ENCODE measurements around the gene VASH2. TPM values are rescaled to one million over a fixed set of nuclear protein-coding genes. Genes with fewer than 3 reads are reported as not detected.

The VASH2 gene
- total and polyA plus RNA-seq, 2 of the 4 experiments (the other 2 are of a cell fraction): 0.90 to 1.2 TPM

DNA sequence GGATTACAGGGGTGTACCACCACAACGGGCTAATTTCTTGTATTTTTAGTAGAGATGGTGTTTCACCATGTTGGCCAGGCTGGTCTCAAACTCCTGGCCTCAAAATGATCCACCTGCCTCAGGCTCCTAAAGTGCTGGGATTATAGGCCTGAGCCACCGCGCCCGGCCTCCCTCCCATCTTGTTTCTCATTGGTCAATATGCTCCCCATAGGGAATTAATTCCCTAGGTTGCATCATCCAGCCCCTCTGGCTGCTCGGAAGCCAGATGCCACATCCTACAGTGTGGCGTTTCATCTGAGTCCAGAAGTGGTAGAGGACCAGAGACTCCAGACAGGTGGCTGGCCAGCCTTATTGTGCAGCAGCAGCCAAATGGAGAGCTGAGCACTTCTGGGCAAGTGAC lies 11.5 kb upstream of the VASH2 start:
- dilution Hi-C loops (cut with HindIII; ENCODE audit: low sequenced_read_pairs, unreplicated experiment): no loop called here

More for the DNA sequence above, 11.5 kb upstream of the VASH2 start:
- Histone ChIP-seq H2AK5ac (ENCODE audit: low read depth, low read length) (no peak overlapping the region), H2BK120ac (ENCODE audit: low read depth, low read length) (no peak overlapping the region), H3K9me3 (ENCODE audit: control insufficient read depth, insufficient read depth, low read length) (peaks cover 9% of the 10 kb centered on the region), H4K20me1 (ENCODE audit: insufficient read depth, low read length) (no peaks in the 10 kb centered on the region), H3K79me1 (ENCODE audit: low read depth in 1 of 2, low read length in 2 of 2) (no peaks in the 10 kb centered on the region), H3K4ac (ENCODE audit: low read depth, low read length) (no peak overlapping the region), H3K4me2 (ENCODE audit: low read depth, low read length) (no peak overlapping the region), H3K36me3 (ENCODE audit: control insufficient read depth, insufficient read depth, low read length) (no peaks in the 10 kb centered on the region), H4K5ac (ENCODE audit: low read depth, low read length) (no peak overlapping the region), H2BK20ac (ENCODE audit: low read depth, low read length) (no peak overlapping the region), H2AK9ac (replicated peaks; ENCODE audit: low read depth, low read length, poor library complexity) (no peak overlapping the region), H2BK15ac (ENCODE audit: low read depth, low read length) (no peak overlapping the region), H3K9me1 (ENCODE audit: insufficient read depth, low read length) (no peaks in the 10 kb centered on the region), H3K4me1 (ENCODE audit: control insufficient read depth, insufficient read depth, low read length) (no peaks in the 10 kb centered on the region), H3K56ac (ENCODE audit: extremely low read depth, insufficient read depth, low read length) (no peak overlapping the region), H2AFZ (replicated peaks; ENCODE audit: low read length, poor library complexity) (no peak overlapping the region), H4K8ac (ENCODE audit: low read depth in 2 of 2, low read length in 2 of 2) (no peak overlapping the region), H3K23ac (ENCODE audit: low read depth, low read length) (no peak overlapping the region), H4K91ac (ENCODE audit: insufficient read depth, low read depth, low read length) (no peak overlapping the region), H3K4me3 (ENCODE audit: insufficient read depth, low read depth, low read length) (no peak overlapping the region), H3K27ac (ENCODE audit: insufficient read depth, low read length) (no peak overlapping the region), H3K27me3 (ENCODE audit: control insufficient read depth, insufficient read depth, low read length) (peaks cover 11% of the 10 kb centered on the region), H3K14ac (replicated peaks; ENCODE audit: low read depth, low read length) (no peak overlapping the region), H3K9ac (ENCODE audit: low read depth, low read length) (no peak overlapping the region), H3K18ac (ENCODE audit: low read depth, low read length) (no peak overlapping the region), H2BK5ac (ENCODE audit: low read depth, low read length, poor library complexity, severe bottlenecking) (no peak overlapping the region)
- CTCF ChIA-PET: no interaction called here
- in situ Hi-C loops (cut with MboI; ENCODE audit: low sequenced_read_pairs) (no loop called here), intact Hi-C loops (cut with micrococcal nuclease) (no loop called here)
- TF ChIP-seq, protein P1, sequence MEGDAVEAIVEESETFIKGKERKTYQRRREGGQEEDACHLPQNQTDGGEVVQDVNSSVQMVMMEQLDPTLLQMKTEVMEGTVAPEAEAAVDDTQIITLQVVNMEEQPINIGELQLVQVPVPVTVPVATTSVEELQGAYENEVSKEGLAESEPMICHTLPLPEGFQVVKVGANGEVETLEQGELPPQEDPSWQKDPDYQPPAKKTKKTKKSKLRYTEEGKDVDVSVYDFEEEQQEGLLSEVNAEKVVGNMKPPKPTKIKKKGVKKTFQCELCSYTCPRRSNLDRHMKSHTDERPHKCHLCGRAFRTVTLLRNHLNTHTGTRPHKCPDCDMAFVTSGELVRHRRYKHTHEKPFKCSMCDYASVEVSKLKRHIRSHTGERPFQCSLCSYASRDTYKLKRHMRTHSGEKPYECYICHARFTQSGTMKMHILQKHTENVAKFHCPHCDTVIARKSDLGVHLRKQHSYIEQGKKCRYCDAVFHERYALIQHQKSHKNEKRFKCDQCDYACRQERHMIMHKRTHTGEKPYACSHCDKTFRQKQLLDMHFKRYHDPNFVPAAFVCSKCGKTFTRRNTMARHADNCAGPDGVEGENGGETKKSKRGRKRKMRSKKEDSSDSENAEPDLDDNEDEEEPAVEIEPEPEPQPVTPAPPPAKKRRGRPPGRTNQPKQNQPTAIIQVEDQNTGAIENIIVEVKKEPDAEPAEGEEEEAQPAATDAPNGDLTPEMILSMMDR (conservative IDR thresholded peaks at IDR 0.05; ENCODE audit: low read depth, low read length): no peak
- no peak for TF ChIP-seq POLR2A (IDR thresholded peaks at IDR 0.05; ENCODE audit: low read depth, low read length)
- no peak for TF ChIP-seq BHLHE40 (IDR thresholded peaks at IDR 0.05; ENCODE audit: low read depth, low read length)
- TF ChIP-seq CEBPB (IDR thresholded peaks at IDR 0.05; ENCODE audit: low read depth, low read length): no peak
- TF ChIP-seq MAZ (IDR thresholded peaks at IDR 0.05; ENCODE audit: borderline replicate concordance, low read depth, low read length): no peak
- TF ChIP-seq CHD1 (IDR thresholded peaks at IDR 0.05; ENCODE audit: low read depth, low read length): no peak
- TF ChIP-seq MXI1 (IDR thresholded peaks at IDR 0.05; ENCODE audit: borderline replicate concordance, low read depth, low read length): no peak
- no peak for TF ChIP-seq FOS (IDR thresholded peaks at IDR 0.05; ENCODE audit: low read depth, low read length)
- TF ChIP-seq MAFK (IDR thresholded peaks at IDR 0.05; ENCODE audit: low read depth, low read length): no peak
- TF ChIP-seq, protein P2, sequence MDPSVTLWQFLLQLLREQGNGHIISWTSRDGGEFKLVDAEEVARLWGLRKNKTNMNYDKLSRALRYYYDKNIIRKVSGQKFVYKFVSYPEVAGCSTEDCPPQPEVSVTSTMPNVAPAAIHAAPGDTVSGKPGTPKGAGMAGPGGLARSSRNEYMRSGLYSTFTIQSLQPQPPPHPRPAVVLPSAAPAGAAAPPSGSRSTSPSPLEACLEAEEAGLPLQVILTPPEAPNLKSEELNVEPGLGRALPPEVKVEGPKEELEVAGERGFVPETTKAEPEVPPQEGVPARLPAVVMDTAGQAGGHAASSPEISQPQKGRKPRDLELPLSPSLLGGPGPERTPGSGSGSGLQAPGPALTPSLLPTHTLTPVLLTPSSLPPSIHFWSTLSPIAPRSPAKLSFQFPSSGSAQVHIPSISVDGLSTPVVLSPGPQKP (IDR thresholded peaks at IDR 0.05; ENCODE audit: borderline replicate concordance, low read depth, low read length): no peak
- TF ChIP-seq SMC3 (IDR thresholded peaks at IDR 0.05; ENCODE audit: low read depth, low read length): no peak
- TF ChIP-seq RFX5 (IDR thresholded peaks at IDR 0.05; ENCODE audit: low read depth, low read length): no peak
- TF ChIP-seq, protein P3, sequence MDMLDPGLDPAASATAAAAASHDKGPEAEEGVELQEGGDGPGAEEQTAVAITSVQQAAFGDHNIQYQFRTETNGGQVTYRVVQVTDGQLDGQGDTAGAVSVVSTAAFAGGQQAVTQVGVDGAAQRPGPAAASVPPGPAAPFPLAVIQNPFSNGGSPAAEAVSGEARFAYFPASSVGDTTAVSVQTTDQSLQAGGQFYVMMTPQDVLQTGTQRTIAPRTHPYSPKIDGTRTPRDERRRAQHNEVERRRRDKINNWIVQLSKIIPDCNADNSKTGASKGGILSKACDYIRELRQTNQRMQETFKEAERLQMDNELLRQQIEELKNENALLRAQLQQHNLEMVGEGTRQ (IDR thresholded peaks at IDR 0.05; ENCODE audit: low read depth, low read length): no peak
- TF ChIP-seq RAD21 (IDR thresholded peaks at IDR 0.05; ENCODE audit: low read length): no peak
- TF ChIP-seq RCOR1 (IDR thresholded peaks at IDR 0.05; ENCODE audit: insufficient replicate concordance, low read length): no peak
- TF ChIP-seq NFE2L2 (IDR thresholded peaks at IDR 0.05; ENCODE audit: low read depth, low read length): no peak
- 86% methylated on average over 2 of the region's 6 CpGs; no CpG with 5 or more reads in 1 of the 2 experiments for WGBS, 2 experiments (ENCODE audit: extremely low coverage in 2 of 2, insufficient read length in 1 of 2)
- DNase-seq: no peak
- ATAC-seq (ENCODE audit: low read depth): no peak
- POLR2A ChIA-PET (ENCODE audit: unreplicated experiment): no interaction called here
- BruUV-seq (replicated peaks): no TSS peak
